ENCODE measurements around the gene DNAJC1. TPM values are rescaled to one million over a fixed set of nuclear protein-coding genes. Genes with fewer than 3 reads are reported as not detected.

DNAJC1 gene
- polyA plus RNA-seq, 2 of the 4 experiments (the other 2 are of a cell fraction) = 19.2 to 34.2 TPM

DNA sequence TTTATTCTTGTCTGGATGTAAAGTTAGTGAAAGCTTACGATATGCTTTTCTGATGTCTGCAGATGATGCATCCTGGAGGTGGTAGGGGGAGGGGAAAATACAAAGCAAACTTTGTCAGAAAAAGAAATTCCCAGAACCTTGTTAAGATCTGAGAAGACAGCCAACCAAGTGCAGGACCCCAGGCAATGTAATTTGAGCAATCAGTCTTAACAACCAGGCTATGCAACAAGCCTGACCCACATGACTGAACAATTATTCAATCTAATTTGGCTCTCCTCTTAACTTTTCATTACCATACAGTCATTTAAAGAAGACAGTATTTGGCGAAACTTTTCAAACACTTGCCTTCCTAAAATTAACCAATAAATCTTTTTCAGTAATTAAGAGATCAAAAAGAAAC is 74.5 kb downstream of the DNAJC1 start:
- 91% methylated on average over 2 of the region's 2 CpGs for WGBS (ENCODE audit: missing lambda C conversion rate)
- Histone ChIP-seq H3K4me3 (no peak overlapping the region), H3K4me2 (0 out of 3 replicates have a peak overlapping the region, but pooled peaks have one; percentile 1), H3K9me3 (no peaks in the 10 kb centered on the region), H3K27ac (no peak overlapping the region), H3K4me1 (peaks cover 42% of the 10 kb centered on the region)
- FAIRE-seq (no peak), DNase-seq (ENCODE audit: low read depth in 1 of 2, low spot score in 1 of 2) (no peak), ATAC-seq (no peak)
- TF ChIP-seq TFCP2L1 (CRISPR knock-in tag; IDR thresholded peaks at IDR 0.05) = no peak
- TF ChIP-seq JUN (IDR thresholded peaks at IDR 0.05) = no peak
- TF ChIP-seq NR3C1 (IDR thresholded peaks at IDR 0.05) = no peak
- no peak for TF ChIP-seq TP53 (CRISPR knock-in tag; IDR thresholded peaks at IDR 0.05)
- no peak for TF ChIP-seq FOSL2 (IDR thresholded peaks at IDR 0.05)
- TF ChIP-seq FOSL2 (CRISPR knock-in tag; IDR thresholded peaks at IDR 0.05) = no peak
- TF ChIP-seq, protein P1, sequence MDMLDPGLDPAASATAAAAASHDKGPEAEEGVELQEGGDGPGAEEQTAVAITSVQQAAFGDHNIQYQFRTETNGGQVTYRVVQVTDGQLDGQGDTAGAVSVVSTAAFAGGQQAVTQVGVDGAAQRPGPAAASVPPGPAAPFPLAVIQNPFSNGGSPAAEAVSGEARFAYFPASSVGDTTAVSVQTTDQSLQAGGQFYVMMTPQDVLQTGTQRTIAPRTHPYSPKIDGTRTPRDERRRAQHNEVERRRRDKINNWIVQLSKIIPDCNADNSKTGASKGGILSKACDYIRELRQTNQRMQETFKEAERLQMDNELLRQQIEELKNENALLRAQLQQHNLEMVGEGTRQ (IDR thresholded peaks at IDR 0.05) = no peak
- no peak for TF ChIP-seq HOXB5 (CRISPR knock-in tag; IDR thresholded peaks at IDR 0.05)
- TF ChIP-seq KDM5A (IDR thresholded peaks at IDR 0.05) = no peak
- ChIA-PET CTCF (no interaction called here), POLR2A (no interaction called here)

DNA sequence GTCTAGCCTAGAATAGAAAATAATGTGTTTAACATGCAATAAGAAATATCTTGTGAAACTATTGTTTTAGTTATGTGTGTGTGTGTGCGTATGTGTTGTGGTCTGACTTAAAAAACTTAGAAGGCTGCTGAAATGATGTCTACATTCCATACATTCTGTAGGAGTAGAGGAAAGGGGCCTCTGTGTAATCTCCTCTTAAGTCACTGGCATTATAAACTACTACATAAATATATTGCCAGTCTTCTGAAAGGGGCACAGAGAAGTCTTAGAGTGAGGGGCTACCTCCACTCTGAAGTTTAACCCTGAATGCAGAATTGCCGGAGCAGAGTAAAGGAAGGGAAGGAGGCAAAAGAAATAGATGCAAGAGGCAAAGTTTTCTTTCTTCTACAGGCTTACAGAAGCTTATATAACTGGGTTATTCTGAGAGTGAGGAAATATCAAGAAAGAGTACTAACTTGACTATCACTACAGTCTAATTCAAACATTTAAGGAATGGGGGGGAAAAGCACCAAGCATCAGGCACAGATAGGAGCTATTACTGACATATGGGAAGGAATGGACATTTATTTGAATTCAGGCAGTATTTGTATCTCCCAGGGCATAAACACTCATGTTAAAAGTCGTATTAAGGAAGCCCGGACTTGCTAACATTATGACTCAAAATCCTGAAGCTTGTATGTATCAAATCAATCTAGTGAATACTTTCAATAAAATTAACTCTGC is 75.7 kb downstream of the DNAJC1 start:
- peak overlapping the region; percentile 72 for H3K4me2 ChIP-seq
- ChIA-PET POLR2A (no interaction called here), CTCF (interaction anchor here (1.7 kb wide), 1 partner anchor 24 kb away, joined by 4 read pairs; no protein-coding TSS in a partner anchor)
- no peak overlapping the region for H3K4me3 ChIP-seq
- TF ChIP-seq HDAC2 (IDR thresholded peaks at IDR 0.05) = no peak
- TF ChIP-seq HEYL (CRISPR knock-in tag; IDR thresholded peaks at IDR 0.05) = no peak
- no peak for TF ChIP-seq MAFK (IDR thresholded peaks at IDR 0.05; ENCODE audit: partially characterized antibody)
- no peak for TF ChIP-seq JUN (IDR thresholded peaks at IDR 0.05)
- TF ChIP-seq ESRRA (IDR thresholded peaks at IDR 0.05; ENCODE audit: borderline replicate concordance, low read length) = no peak
- TF ChIP-seq NR3C1 (IDR thresholded peaks at IDR 0.05) = no peak
- no peak for TF ChIP-seq CHD2 (IDR thresholded peaks at IDR 0.05; ENCODE audit: low read length, partially characterized antibody)
- DNase-seq (ENCODE audit: low read depth in 1 of 2, low spot score in 1 of 2) (no peak), ATAC-seq (peak in 1 of 2 experiments; percentile 62; a peak in 3 of 6 replicates), FAIRE-seq (peak; percentile 18)
- no peaks in the 10 kb centered on the region for H3K9me3 ChIP-seq
- H3K27ac ChIP-seq = peak overlapping the region in 1 of 2 experiments; percentile 61; a peak in 3 of 6 replicates
- peaks cover 42% of the 10 kb centered on the region for H3K4me1 ChIP-seq
- whole genome bisulfite sequencing (ENCODE audit: missing lambda C conversion rate) = 81% methylated on average over 4 of the region's 4 CpGs

DNA sequence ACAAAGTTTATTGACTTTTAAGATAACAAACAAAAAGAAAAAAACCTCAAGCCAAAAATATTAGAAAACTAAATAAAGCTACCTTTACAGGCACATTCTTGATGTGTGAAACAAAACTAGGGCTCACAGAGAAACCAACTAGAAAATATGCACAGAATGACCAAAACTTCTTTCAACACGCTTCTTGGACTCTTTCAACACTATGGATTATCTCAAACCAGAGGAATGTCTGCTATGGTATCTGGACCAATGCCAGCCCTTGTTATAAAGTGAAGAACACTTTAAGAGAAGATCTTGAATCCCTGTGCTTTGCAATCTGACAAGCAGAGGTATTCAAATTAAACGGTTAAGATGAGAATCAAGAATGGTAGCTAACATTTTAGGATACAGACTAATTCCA is 76.6 kb downstream of the DNAJC1 start:
- DNase-seq (ENCODE audit: low read depth in 1 of 2, low spot score in 1 of 2) = peak; percentile 29 to 74
- ChIA-PET CTCF (interaction anchor here (1.2 to 1.7 kb wide), 2 partner anchors 25 to 431 kb away, joined by 4 to 5 read pairs; no protein-coding TSS in a partner anchor), POLR2A (no interaction called here)
- WGBS (ENCODE audit: missing lambda C conversion rate) = 8% methylated on average over 2 of the region's 2 CpGs
- no peak overlapping the region for H3K4me3 ChIP-seq
- peak overlapping the region; percentile 72 for H3K4me2 ChIP-seq
- H3K9me3 ChIP-seq = no peaks in the 10 kb centered on the region
- peaks cover 37% of the 10 kb centered on the region for H3K4me1 ChIP-seq
- ATAC-seq = peak; percentile 73 to 79; a peak in 5 of 6 replicates
- peak overlapping the region in 1 of 2 experiments; percentile 61; a peak in 3 of 6 replicates for H3K27ac ChIP-seq
- peak; percentile 87 for FAIRE-seq
- TF ChIP-seq FOSL2 (IDR thresholded peaks at IDR 0.05) (no peak), FOSL2 (CRISPR knock-in tag; IDR thresholded peaks at IDR 0.05) (no peak), POLR2A (IDR thresholded peaks at IDR 0.05; ENCODE audit: low read length) (no peak), FOSB (CRISPR knock-in tag; IDR thresholded peaks at IDR 0.05) (no peak), HDAC2 (IDR thresholded peaks at IDR 0.05) (no peak), RCOR1 (IDR thresholded peaks at IDR 0.05; ENCODE audit: low read depth, low read length) (no peak), CHD4 (IDR thresholded peaks at IDR 0.05; ENCODE audit: borderline replicate concordance) (no peak), ZSCAN20 (CRISPR knock-in tag; IDR thresholded peaks at IDR 0.05) (no peak), ZNF302 (CRISPR knock-in tag; IDR thresholded peaks at IDR 0.05) (no peak), EP300 (IDR thresholded peaks at IDR 0.05) (0 out of 5 replicates have a peak, but pooled peaks of 1 of the 2 experiments have one; percentile 18), ESRRA (IDR thresholded peaks at IDR 0.05; ENCODE audit: borderline replicate concordance, low read length) (no peak), KDM1A (IDR thresholded peaks at IDR 0.05; ENCODE audit: low read depth) (no peak), GATA3 (IDR thresholded peaks at IDR 0.05; ENCODE audit: borderline replicate concordance) (0 out of 2 replicates have a peak, but pooled peaks have one; percentile 24), EHMT2 (IDR thresholded peaks at IDR 0.05; ENCODE audit: low read depth) (no peak), NPAS2 (CRISPR knock-in tag; IDR thresholded peaks at IDR 0.05; ENCODE audit: borderline replicate concordance) (no peak), CEBPB (IDR thresholded peaks at IDR 0.05) (peak in 1 of 2 experiments; percentile 62; a peak in 1 of 4 replicates), ZC3H11A (IDR thresholded peaks at IDR 0.05) (no peak)
- TF ChIP-seq, protein P2, sequence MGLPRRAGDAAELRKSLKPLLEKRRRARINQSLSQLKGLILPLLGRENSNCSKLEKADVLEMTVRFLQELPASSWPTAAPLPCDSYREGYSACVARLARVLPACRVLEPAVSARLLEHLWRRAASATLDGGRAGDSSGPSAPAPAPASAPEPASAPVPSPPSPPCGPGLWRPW (IDR thresholded peaks at IDR 0.05) = no peak
- TF ChIP-seq, protein P3, sequence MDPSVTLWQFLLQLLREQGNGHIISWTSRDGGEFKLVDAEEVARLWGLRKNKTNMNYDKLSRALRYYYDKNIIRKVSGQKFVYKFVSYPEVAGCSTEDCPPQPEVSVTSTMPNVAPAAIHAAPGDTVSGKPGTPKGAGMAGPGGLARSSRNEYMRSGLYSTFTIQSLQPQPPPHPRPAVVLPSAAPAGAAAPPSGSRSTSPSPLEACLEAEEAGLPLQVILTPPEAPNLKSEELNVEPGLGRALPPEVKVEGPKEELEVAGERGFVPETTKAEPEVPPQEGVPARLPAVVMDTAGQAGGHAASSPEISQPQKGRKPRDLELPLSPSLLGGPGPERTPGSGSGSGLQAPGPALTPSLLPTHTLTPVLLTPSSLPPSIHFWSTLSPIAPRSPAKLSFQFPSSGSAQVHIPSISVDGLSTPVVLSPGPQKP (IDR thresholded peaks at IDR 0.05; ENCODE audit: low read depth, low read length) = no peak
- TF ChIP-seq, protein P4, sequence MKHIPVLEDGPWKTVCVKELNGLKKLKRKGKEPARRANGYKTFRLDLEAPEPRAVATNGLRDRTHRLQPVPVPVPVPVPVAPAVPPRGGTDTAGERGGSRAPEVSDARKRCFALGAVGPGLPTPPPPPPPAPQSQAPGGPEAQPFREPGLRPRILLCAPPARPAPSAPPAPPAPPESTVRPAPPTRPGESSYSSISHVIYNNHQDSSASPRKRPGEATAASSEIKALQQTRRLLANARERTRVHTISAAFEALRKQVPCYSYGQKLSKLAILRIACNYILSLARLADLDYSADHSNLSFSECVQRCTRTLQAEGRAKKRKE (CRISPR knock-in tag; IDR thresholded peaks at IDR 0.05; ENCODE audit: low read depth) = no peak
- TF ChIP-seq, protein P5, sequence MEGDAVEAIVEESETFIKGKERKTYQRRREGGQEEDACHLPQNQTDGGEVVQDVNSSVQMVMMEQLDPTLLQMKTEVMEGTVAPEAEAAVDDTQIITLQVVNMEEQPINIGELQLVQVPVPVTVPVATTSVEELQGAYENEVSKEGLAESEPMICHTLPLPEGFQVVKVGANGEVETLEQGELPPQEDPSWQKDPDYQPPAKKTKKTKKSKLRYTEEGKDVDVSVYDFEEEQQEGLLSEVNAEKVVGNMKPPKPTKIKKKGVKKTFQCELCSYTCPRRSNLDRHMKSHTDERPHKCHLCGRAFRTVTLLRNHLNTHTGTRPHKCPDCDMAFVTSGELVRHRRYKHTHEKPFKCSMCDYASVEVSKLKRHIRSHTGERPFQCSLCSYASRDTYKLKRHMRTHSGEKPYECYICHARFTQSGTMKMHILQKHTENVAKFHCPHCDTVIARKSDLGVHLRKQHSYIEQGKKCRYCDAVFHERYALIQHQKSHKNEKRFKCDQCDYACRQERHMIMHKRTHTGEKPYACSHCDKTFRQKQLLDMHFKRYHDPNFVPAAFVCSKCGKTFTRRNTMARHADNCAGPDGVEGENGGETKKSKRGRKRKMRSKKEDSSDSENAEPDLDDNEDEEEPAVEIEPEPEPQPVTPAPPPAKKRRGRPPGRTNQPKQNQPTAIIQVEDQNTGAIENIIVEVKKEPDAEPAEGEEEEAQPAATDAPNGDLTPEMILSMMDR (IDR thresholded peaks at IDR 0.05) = no peak
